H1 (cell line): ENCODE results near the gene EYA4.

Experiments
- BRCA1 ChIP-seq: IDR thresholded peaks from 2 replicates; pipeline ENCODE4 v1.6.1; 2012; ENCODE audit warnings: low read depth, low read length, improper control_type of control experiment
- CBX5 ChIP-seq: fragments of 300-800, 300-1000 bp; sonication (generic); IDR thresholded peaks from 2 replicates; pipeline ENCODE4 v1.7.1; 2016; ENCODE audit warnings: antibody characterized with exemption, low read length, low read depth
- EP300 ChIP-seq, 2 experiments: IDR thresholded peaks; 1 replicate in 1 of 2; 2 replicates in 1 of 2; pipeline ENCODE4 v1.6.1; 2011 to 2012; ENCODE audit warnings: low read depth in 2 of 2, low read length in 2 of 2, mild to moderate bottlenecking in 2 of 2, borderline replicate concordance in 1 of 2, inconsistent platforms in 1 of 2, moderate library complexity in 1 of 2
- POLR2A ChIP-seq, 2 experiments: IDR thresholded peaks; 1 replicate in 1 of 2; 2 replicates in 1 of 2; pipeline ENCODE4 v1.6.1; 2011; ENCODE audit warnings: low read depth in 2 of 2, low read length in 2 of 2, mild to moderate bottlenecking in 2 of 2; ENCODE audit errors: control extremely low read depth in 1 of 2
- SAP30 ChIP-seq: fragments of 300-600 bp; sonication (generic); IDR thresholded peaks from 2 replicates; pipeline ENCODE4 v1.7.1; 2012; ENCODE audit warnings: low read length, moderate library complexity, mild to moderate bottlenecking, inconsistent platforms; ENCODE audit not compliant: insufficient read depth, insufficient replicate concordance
- TF ChIP-seq, protein P1 (sequence below), 3 experiments: IDR thresholded peaks; 1 replicate in 2 of 3; 2 replicates in 1 of 3; pipeline versions ENCODE4 v1.5.1 to v1.6.1; 2011; ENCODE audit warnings: low read length in 3 of 3, mild to moderate bottlenecking in 3 of 3, inconsistent platforms in 2 of 3, low read depth in 1 of 3, moderate library complexity in 1 of 3; ENCODE audit not compliant: insufficient read depth in 1 of 3; ENCODE audit errors: control extremely low read depth in 1 of 3
- TF ChIP-seq, protein P2 (sequence below): IDR thresholded peaks from 2 replicates; pipeline ENCODE4 v1.6.1; 2012; ENCODE audit warnings: low read length, inconsistent platforms
- TF ChIP-seq, protein P3 (sequence below): IDR thresholded peaks from 2 replicates; pipeline ENCODE4 v1.6.1; 2012; ENCODE audit warnings: inconsistent platforms

DNA sequence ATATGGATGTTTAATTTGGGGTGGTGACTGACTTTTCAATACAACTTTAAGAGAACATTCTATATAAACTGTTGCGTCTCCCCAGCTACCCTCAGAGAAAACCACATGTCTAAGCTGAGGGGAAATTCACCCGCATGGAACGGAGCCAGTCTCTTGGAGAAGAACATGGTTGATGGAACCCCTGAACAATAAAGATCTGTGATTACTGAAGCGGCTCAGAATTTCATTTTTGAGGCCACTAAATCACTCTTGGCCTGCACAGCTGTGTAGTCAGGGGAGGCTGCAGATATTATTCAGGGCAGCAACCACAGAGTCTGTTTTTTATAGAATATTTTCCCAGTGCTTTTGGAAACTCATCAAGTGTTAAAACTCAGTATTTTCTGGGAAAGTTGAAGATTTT is 73.8 kb downstream of the EYA4 start:
- TF ChIP-seq, protein P1, sequence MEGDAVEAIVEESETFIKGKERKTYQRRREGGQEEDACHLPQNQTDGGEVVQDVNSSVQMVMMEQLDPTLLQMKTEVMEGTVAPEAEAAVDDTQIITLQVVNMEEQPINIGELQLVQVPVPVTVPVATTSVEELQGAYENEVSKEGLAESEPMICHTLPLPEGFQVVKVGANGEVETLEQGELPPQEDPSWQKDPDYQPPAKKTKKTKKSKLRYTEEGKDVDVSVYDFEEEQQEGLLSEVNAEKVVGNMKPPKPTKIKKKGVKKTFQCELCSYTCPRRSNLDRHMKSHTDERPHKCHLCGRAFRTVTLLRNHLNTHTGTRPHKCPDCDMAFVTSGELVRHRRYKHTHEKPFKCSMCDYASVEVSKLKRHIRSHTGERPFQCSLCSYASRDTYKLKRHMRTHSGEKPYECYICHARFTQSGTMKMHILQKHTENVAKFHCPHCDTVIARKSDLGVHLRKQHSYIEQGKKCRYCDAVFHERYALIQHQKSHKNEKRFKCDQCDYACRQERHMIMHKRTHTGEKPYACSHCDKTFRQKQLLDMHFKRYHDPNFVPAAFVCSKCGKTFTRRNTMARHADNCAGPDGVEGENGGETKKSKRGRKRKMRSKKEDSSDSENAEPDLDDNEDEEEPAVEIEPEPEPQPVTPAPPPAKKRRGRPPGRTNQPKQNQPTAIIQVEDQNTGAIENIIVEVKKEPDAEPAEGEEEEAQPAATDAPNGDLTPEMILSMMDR (IDR thresholded peaks at IDR 0.05; ENCODE audit: control extremely low read depth in 1 of 3, insufficient read depth in 1 of 3, low read depth in 1 of 3, low read length in 3 of 3), result no peak
- TF ChIP-seq, protein P2, sequence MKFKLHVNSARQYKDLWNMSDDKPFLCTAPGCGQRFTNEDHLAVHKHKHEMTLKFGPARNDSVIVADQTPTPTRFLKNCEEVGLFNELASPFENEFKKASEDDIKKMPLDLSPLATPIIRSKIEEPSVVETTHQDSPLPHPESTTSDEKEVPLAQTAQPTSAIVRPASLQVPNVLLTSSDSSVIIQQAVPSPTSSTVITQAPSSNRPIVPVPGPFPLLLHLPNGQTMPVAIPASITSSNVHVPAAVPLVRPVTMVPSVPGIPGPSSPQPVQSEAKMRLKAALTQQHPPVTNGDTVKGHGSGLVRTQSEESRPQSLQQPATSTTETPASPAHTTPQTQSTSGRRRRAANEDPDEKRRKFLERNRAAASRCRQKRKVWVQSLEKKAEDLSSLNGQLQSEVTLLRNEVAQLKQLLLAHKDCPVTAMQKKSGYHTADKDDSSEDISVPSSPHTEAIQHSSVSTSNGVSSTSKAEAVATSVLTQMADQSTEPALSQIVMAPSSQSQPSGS, result no peak
- TF ChIP-seq SAP30 (no peak), POLR2A (IDR thresholded peaks at IDR 0.05; ENCODE audit: control extremely low read depth in 1 of 2, low read depth in 2 of 2, low read length in 2 of 2) (no peak), CBX5 (no peak), BRCA1 (no peak), EP300 (IDR thresholded peaks at IDR 0.05; ENCODE audit: borderline replicate concordance in 1 of 2, low read depth in 2 of 2, low read length in 2 of 2) (no peak)
- TF ChIP-seq, protein P3, sequence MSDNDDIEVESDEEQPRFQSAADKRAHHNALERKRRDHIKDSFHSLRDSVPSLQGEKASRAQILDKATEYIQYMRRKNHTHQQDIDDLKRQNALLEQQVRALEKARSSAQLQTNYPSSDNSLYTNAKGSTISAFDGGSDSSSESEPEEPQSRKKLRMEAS, result no peak
